ENCODE results near the gene RTN4R. TPM values are rescaled to one million over a fixed set of nuclear protein-coding genes. Genes with fewer than 3 reads are reported as not detected.

The RTN4R gene
- total and polyA plus RNA-seq, 9 of the 15 experiments (the other 6 are each of a cell fraction or from before 2014, with no cell fraction given), result 0.04 to 2.8 (median 1.4) TPM; not detected in 3

- ChIA-PET CTCF (ENCODE audit: low intra/inter-chr PET ratio) (interaction anchor here (0.6 kb wide), 1 partner anchor 27 kb away, joined by 3 read pairs; no protein-coding TSS in a partner anchor), POLR2A (interaction anchor here (0.7 to 4.4 kb wide), 5 partner anchors 9 to 37 kb away, joined by 3 to 30 read pairs (median 4); no protein-coding TSS in a partner anchor)
- peaks cover 42% of the 10 kb centered on the region for H4K20me1 ChIP-seq (replicated peaks; ENCODE audit: control insufficient read depth, insufficient read depth, low read length)
- no peak overlapping the region for H3K4me3 ChIP-seq
- no peaks in the 10 kb centered on the region for H3K79me2 ChIP-seq (ENCODE audit: control insufficient read depth, insufficient read depth, low read length)
- H3K27ac ChIP-seq (ENCODE audit: extremely low read depth, low read depth, low read length), result no peak overlapping the region
- H3K9ac ChIP-seq (ENCODE audit: insufficient read depth in 1 of 2, low read depth in 2 of 2, low read length in 2 of 2), result no peak overlapping the region
- no peak for TF ChIP-seq ZNF143 (CRISPR knock-in tag; IDR thresholded peaks at IDR 0.05)
- TF ChIP-seq SIX5 (IDR thresholded peaks at IDR 0.05; ENCODE audit: borderline replicate concordance in 1 of 2, insufficient read depth in 1 of 2, low read depth in 1 of 2, low read length in 2 of 2), result peak in 1 of 2 experiments; percentile 8; a peak in 1 of 4 replicates
- TF ChIP-seq CBFA2T3 (IDR thresholded peaks at IDR 0.05), result no peak
- TF ChIP-seq RREB1 (CRISPR knock-in tag; IDR thresholded peaks at IDR 0.05), result 0 out of 2 replicates have a peak, but pooled peaks have one; percentile 60
- TF ChIP-seq FOXO4 (CRISPR knock-in tag; IDR thresholded peaks at IDR 0.05), result no peak
- 0 out of 4 replicates have a peak, but pooled peaks of 1 of the 2 experiments have one; percentile 6 for TF ChIP-seq UBTF (IDR thresholded peaks at IDR 0.05; ENCODE audit: borderline replicate concordance in 1 of 2, low read depth in 2 of 2, low read length in 2 of 2)
- TF ChIP-seq MLX (CRISPR knock-in tag; conservative IDR thresholded peaks at IDR 0.05), result 0 out of 4 replicates have a peak, but pooled peaks of 1 of the 2 experiments have one; percentile 65
- TF ChIP-seq KLF1 (tag; IDR thresholded peaks at IDR 0.05), result peak; percentile 55; the same call in 1 of the 2 replicates
- H3K4me2 ChIP-seq (ENCODE audit: insufficient read depth, low read length), result no peak overlapping the region
- FAIRE-seq (no peak), ATAC-seq (no peak), DNase-seq (ENCODE audit: extremely low read depth in 1 of 4, low spot score in 3 of 4) (no peak)
- in situ Hi-C loops (cut with MboI), result no loop called here
- no TSS peak for BruUV-seq (replicated peaks)
- 7% methylated on average over 7 of the region's 7 CpGs for WGBS (ENCODE audit: insufficient coverage, low coverage, missing lambda C conversion rate)
- H2AFZ ChIP-seq (ENCODE audit: low read depth, low read length), result no peak overlapping the region
- intact Hi-C loops (cut with micrococcal nuclease), result no loop called here
- H3K36me3 ChIP-seq (ENCODE audit: control insufficient read depth, insufficient read depth, low read length), result no peaks in the 10 kb centered on the region
- no peaks in the 10 kb centered on the region for H3K9me1 ChIP-seq (ENCODE audit: control insufficient read depth, insufficient read depth, low read length)
- peaks cover 9% of the 10 kb centered on the region for H3K9me3 ChIP-seq (replicated peaks; ENCODE audit: control insufficient read depth, insufficient read depth, low read depth, low read length)
- H3K4me1 ChIP-seq (replicated peaks in 1 of 2; ENCODE audit: control insufficient read depth in 2 of 2, insufficient read depth in 2 of 2, low read length in 2 of 2), result peaks cover 5 to 52% of the 10 kb centered on the region in 2 experiments; a peak in 3 of 5 replicates
- H3K27me3 ChIP-seq (ENCODE audit: control insufficient read depth in 2 of 2, insufficient read depth in 2 of 2, low read length in 2 of 2), result peaks cover 43 to 67% of the 10 kb centered on the region in 2 experiments
Observed at GRCh38 chr22:20214853-20215252, 53.3 kb downstream of the RTN4R start.

Measured in K562 (cell line).